RCC 7860 (cell line): ENCODE results near the gene GFER.
"Not testable (repeated sequence)": the region's sequence is repeated elsewhere in the genome, so short reads cannot be mapped to it uniquely, and the experiment has no call there.

ENCODE experiments used
- DNase-seq: peaks from one replicate; pipeline ENCODE4 v3.0.0-alpha.2; 2015; ENCODE audit warnings: low spot score
- FAIRE-seq: peaks from 2 replicates; lab custom pipeline; 2012; peaks lifted over from hg19 to GRCh38; lab: Jason Lieb, UNC

Gene GFER

GRCh38 chr16:1957434-1958142, 26.4 kb upstream of the GFER start:
- FAIRE-seq, DNase-seq: not testable (repeated sequence)

- FAIRE-seq, DNase-seq: not testable (repeated sequence)
These were observed 25.9 kb upstream of the GFER start for GRCh38 chr16:1958143-1958491.

- no peak for DNase-seq
- no peak for FAIRE-seq
These were observed 25.2 kb upstream of the GFER start for GRCh38 chr16:1958715-1959268.

GRCh38 chr16:1959269-1960039, 24.5 kb upstream of the GFER start, which contains the start of gene NDUFB10:
TSS of gene NDUFB10 (plus strand) at chr16:1959538. CDS start at chr16:1959625, 87 bp downstream.
- no peak for FAIRE-seq

GRCh38 chr16:1960665-1961630, 23.0 kb upstream of the GFER start:
- peak; percentile 64 for DNase-seq
- FAIRE-seq = no peak

More at GRCh38 chr16:1959269-1960039, 24.5 kb upstream of the GFER start, which contains the start of gene NDUFB10:
- DNase-seq = peak; percentile 80

- peak; percentile 9 for DNase-seq
- FAIRE-seq = no peak
These were observed 22.3 kb upstream of the GFER start for GRCh38 chr16:1961651-1962067.

- FAIRE-seq, DNase-seq: not testable (repeated sequence)
These were observed 21.5 kb upstream of the GFER start for GRCh38 chr16:1962161-1963153.

- no peak for FAIRE-seq
These were observed 20.0 kb upstream of the GFER start for GRCh38 chr16:1963806-1964505.

GRCh38 chr16:1964506-1965395, 19.2 kb upstream of the GFER start, which contains the start of gene RPS2:
TSS of gene RPS2 (minus strand) at chr16:1964826. CDS start at chr16:1964625, 201 bp downstream.
- DNase-seq (peak; percentile 97), FAIRE-seq (peak; percentile 89)

More at GRCh38 chr16:1963806-1964505, 20.0 kb upstream of the GFER start:
- no peak for DNase-seq

- FAIRE-seq = no peak
- no peak for DNase-seq
These were observed 18.5 kb upstream of the GFER start for GRCh38 chr16:1965396-1966001.

- no peak for DNase-seq
- FAIRE-seq = no peak
These were observed 17.5 kb upstream of the GFER start, which contains the start of gene RNF151 for GRCh38 chr16:1966460-1966859. TSS of gene RNF151 (plus strand) at chr16:1966856. CDS start at chr16:1966882, 26 bp downstream.

GRCh38 chr16:1968146-1968953, 15.6 kb upstream of the GFER start:
- DNase-seq = no peak
- FAIRE-seq = no peak

- FAIRE-seq = peak; percentile 55
- peak; percentile 85 for DNase-seq
These were observed 12.1 kb upstream of the GFER start, which contains the start of gene TBL3 for GRCh38 chr16:1971796-1972489. TSS of gene TBL3 (plus strand) at chr16:1972053. CDS start at chr16:1972165, 112 bp downstream.

GRCh38 chr16:1972490-1972877, 11.5 kb upstream of the GFER start:
- no peak for FAIRE-seq

GRCh38 chr16:1973461-1974156, 10.4 kb upstream of the GFER start:
- no peak for DNase-seq
- no peak for FAIRE-seq

More at GRCh38 chr16:1972490-1972877, 11.5 kb upstream of the GFER start:
- no peak for DNase-seq
